KOPT-K1 (cell line): ENCODE results near the gene MYL5.
"Not testable (repeated sequence)": the region's sequence is repeated elsewhere in the genome, so short reads cannot be mapped to it uniquely, and the experiment has no call there.

Experiments used
- H3K27ac ChIP-seq: fragments of 200-600 bp; sonication (generic); 2 replicates; pipeline ENCODE4 v1.5.1; 2016; ENCODE audit warnings: antibody characterized with exemption, mild to moderate bottlenecking, low read depth, low read length; ENCODE audit not compliant: poor library complexity, severe bottlenecking
- H3K36me3 ChIP-seq: fragments of 200-600 bp; sonication (generic); 2 replicates; pipeline ENCODE4 v1.5.1; 2017; ENCODE audit warnings: antibody characterized with exemption, mild to moderate bottlenecking, low read length, moderate library complexity; ENCODE audit not compliant: insufficient read depth
- H3K9me3 ChIP-seq: fragments of 200-600 bp; sonication (generic); 2 replicates; pipeline ENCODE4 v1.5.1; 2017; ENCODE audit warnings: antibody characterized with exemption, low read length, mild to moderate bottlenecking; ENCODE audit not compliant: insufficient read depth, poor library complexity, severe bottlenecking

The MYL5 gene

GRCh38 chr4:723751-724530, 49.6 kb downstream of the MYL5 start:
- peaks cover 33% of the 10 kb centered on the region; the same call in 1 of the 2 replicates for H3K36me3 ChIP-seq
- H3K27ac ChIP-seq: no peak overlapping the region
- H3K9me3 ChIP-seq: no peaks in the 10 kb centered on the region

- no peaks in the 10 kb centered on the region for H3K9me3 ChIP-seq
- H3K27ac ChIP-seq: no peak overlapping the region
- H3K36me3 ChIP-seq: peaks cover 36% of the 10 kb centered on the region; the same call in 1 of the 2 replicates
Observed at GRCh38 chr4:725391-726234, 51.3 kb downstream of the MYL5 start.

GRCh38 chr4:726235-726787, 52.0 kb downstream of the MYL5 start:
- Histone ChIP-seq H3K27ac (no peak overlapping the region), H3K36me3 (peaks cover 43% of the 10 kb centered on the region; the same call in 1 of the 2 replicates)

GRCh38 chr4:726838-727237, 52.5 kb downstream of the MYL5 start:
- Histone ChIP-seq H3K9me3 (peaks cover 4% of the 10 kb centered on the region), H3K27ac (no peak overlapping the region), H3K36me3 (peaks cover 38% of the 10 kb centered on the region; the same call in 1 of the 2 replicates)

More at GRCh38 chr4:726235-726787, 52.0 kb downstream of the MYL5 start:
- H3K9me3 ChIP-seq: peaks cover 3% of the 10 kb centered on the region

GRCh38 chr4:727576-727975, 53.2 kb downstream of the MYL5 start:
- no peak overlapping the region for H3K27ac ChIP-seq
- peaks cover 35% of the 10 kb centered on the region; the same call in 1 of the 2 replicates for H3K36me3 ChIP-seq
- H3K9me3 ChIP-seq: peaks cover 4% of the 10 kb centered on the region

GRCh38 chr4:729336-730315, 55.3 kb downstream of the MYL5 start:
- Histone ChIP-seq H3K9me3 (peaks cover 4% of the 10 kb centered on the region), H3K27ac (no peak overlapping the region), H3K36me3 (peaks cover 41% of the 10 kb centered on the region)

GRCh38 chr4:730511-730910, 56.2 kb downstream of the MYL5 start:
- Histone ChIP-seq H3K36me3 (peaks cover 49% of the 10 kb centered on the region), H3K9me3 (peaks cover 4% of the 10 kb centered on the region), H3K27ac (no peak overlapping the region)

- not testable (repeated sequence) for H3K9me3 ChIP-seq, H3K27ac ChIP-seq
- peaks cover 55% of the 10 kb centered on the region for H3K36me3 ChIP-seq
Observed at GRCh38 chr4:730946-731904, 56.9 kb downstream of the MYL5 start.
